Gastroesophageal sphincter (tissue), 3 donors: Measurements from ENCODE around the gene KCNMB2.

Experiments used
- POLR2A ChIP-seq, 2 donors: fragments of 450-650 bp; IDR thresholded peaks; one replicate each; pipeline ENCODE4 v1.6.1; 2017; ENCODE audit warnings: antibody characterized with exemption in 2 of 2, mild to moderate bottlenecking in 2 of 2, moderate library complexity in 1 of 2
- TF ChIP-seq, protein P1 (sequence below), 4 experiments: fragments of 200-600 bp in 2 of 4; fragments of 450-650 bp in 2 of 4; sonication (generic) in 1 of 4; IDR thresholded peaks; one replicate each; pipeline ENCODE4 v1.5.1; 2017 to 2019; ENCODE audit warnings: antibody characterized with exemption in 4 of 4, mild to moderate bottlenecking in 2 of 4, moderate library complexity in 2 of 4

DNA sequence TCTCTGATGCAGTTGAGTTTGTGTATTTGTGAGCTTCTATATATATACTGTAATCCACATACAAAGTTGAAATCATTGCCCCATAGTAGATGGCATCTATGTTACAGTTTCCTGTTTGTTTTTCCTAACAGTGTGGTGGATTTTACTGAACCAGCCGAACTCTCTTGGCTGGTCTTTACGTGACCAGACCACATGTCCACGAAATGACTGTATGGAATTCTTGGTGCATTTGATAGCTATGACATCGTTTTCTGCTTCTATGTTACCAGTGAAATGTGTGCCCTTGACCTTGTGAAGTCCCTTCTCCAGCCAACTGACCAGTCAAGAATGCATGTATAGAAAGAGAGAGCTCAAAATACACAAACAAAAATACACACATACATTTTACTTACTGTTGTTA, 1.8 kb downstream of the KCNMB2 start:
- TF ChIP-seq, protein P1, sequence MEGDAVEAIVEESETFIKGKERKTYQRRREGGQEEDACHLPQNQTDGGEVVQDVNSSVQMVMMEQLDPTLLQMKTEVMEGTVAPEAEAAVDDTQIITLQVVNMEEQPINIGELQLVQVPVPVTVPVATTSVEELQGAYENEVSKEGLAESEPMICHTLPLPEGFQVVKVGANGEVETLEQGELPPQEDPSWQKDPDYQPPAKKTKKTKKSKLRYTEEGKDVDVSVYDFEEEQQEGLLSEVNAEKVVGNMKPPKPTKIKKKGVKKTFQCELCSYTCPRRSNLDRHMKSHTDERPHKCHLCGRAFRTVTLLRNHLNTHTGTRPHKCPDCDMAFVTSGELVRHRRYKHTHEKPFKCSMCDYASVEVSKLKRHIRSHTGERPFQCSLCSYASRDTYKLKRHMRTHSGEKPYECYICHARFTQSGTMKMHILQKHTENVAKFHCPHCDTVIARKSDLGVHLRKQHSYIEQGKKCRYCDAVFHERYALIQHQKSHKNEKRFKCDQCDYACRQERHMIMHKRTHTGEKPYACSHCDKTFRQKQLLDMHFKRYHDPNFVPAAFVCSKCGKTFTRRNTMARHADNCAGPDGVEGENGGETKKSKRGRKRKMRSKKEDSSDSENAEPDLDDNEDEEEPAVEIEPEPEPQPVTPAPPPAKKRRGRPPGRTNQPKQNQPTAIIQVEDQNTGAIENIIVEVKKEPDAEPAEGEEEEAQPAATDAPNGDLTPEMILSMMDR (IDR thresholded peaks at IDR 0.05) = no peak
- no peak for TF ChIP-seq POLR2A (IDR thresholded peaks at IDR 0.05)
